NCI-H2107 treated with DMSO at 0.1 percent for 48 hours (cell line): ENCODE data around the gene TTLL12.

ENCODE experiments used
- DNase-seq: peaks from one replicate; lab custom pipeline; 2025; ENCODE audit not compliant: unreplicated experiment; lab: John Stamatoyannopoulos, UW

Gene TTLL12

GRCh38 chr22:43216738-43217137, 29.8 kb upstream of the TTLL12 start:
- no peak for DNase-seq

- no peak for DNase-seq
Observed at GRCh38 chr22:43213962-43214361, 27.0 kb upstream of the TTLL12 start.

GRCh38 chr22:43213051-43213450, 26.1 kb upstream of the TTLL12 start:
- no peak for DNase-seq

GRCh38 chr22:43212434-43212952, 25.6 kb upstream of the TTLL12 start:
- no peak for DNase-seq

- no peak for DNase-seq
Observed at GRCh38 chr22:43211941-43212433, 25.1 kb upstream of the TTLL12 start.

- no peak for DNase-seq
Observed at GRCh38 chr22:43210631-43211515, 23.9 kb upstream of the TTLL12 start.

GRCh38 chr22:43209971-43210370, 23.0 kb upstream of the TTLL12 start:
- DNase-seq = no peak

GRCh38 chr22:43209523-43209890, 22.6 kb upstream of the TTLL12 start:
- DNase-seq = no peak

GRCh38 chr22:43208703-43209522, 22.0 kb upstream of the TTLL12 start:
- no peak for DNase-seq

GRCh38 chr22:43207849-43208702, 21.1 kb upstream of the TTLL12 start:
- no peak for DNase-seq

GRCh38 chr22:43207386-43207785, 20.5 kb upstream of the TTLL12 start:
- DNase-seq = no peak

GRCh38 chr22:43206509-43207161, 19.7 kb upstream of the TTLL12 start:
- DNase-seq = no peak

- DNase-seq = no peak
Observed at GRCh38 chr22:43205748-43206508, 19.0 kb upstream of the TTLL12 start.

- no peak for DNase-seq
Observed at GRCh38 chr22:43205261-43205691, 18.3 kb upstream of the TTLL12 start.

- no peak for DNase-seq
Observed at GRCh38 chr22:43203471-43203981, 16.6 kb upstream of the TTLL12 start.

GRCh38 chr22:43202756-43203410, 15.9 kb upstream of the TTLL12 start:
- DNase-seq = no peak

GRCh38 chr22:43202326-43202725, 15.4 kb upstream of the TTLL12 start:
- no peak for DNase-seq

- DNase-seq = no peak
Observed at GRCh38 chr22:43201486-43202219, 14.7 kb upstream of the TTLL12 start.
